Measurements from ENCODE around the gene MICAL3.
A peak's percentile ranks its signal among the peaks of the same experiment; 100 is the strongest.

MICAL3 gene

DNA sequence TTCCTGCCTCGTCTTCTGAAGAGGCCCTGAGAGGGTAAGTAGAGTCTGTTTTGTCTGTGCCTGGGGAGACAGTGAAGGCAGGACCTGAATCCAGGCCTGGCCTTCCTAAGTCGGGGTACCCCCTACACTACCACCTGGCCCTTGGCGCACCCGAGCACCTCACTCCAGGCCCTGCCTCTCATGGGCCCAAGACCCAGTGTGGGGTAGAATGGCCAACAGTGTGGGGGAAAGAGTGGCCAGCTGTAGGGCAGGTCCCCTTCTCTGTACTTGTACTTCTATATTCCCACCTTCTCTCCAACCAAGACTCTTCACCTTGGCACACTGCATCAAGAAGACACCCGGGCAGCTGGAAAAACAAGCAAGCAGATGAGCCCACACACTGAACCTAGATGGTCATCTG, 227.7 kb downstream of the MICAL3 start:
- no peak overlapping the region for H3K4me3 ChIP-seq (ENCODE audit: low read length)
- H2BK15ac ChIP-seq (replicated peaks; ENCODE audit: low read depth): no peak overlapping the region
- no peak overlapping the region for H2BK120ac ChIP-seq (ENCODE audit: low read depth, low read length)
- H3K79me1 ChIP-seq (ENCODE audit: low read length): no peaks in the 10 kb centered on the region
- H3K18ac ChIP-seq (ENCODE audit: low read length): no peak overlapping the region
- H2BK5ac ChIP-seq (ENCODE audit: low read length): no peak overlapping the region
- no peak overlapping the region for H4K5ac ChIP-seq (ENCODE audit: low read length)
- H3K56ac ChIP-seq (ENCODE audit: low read length): no peak overlapping the region
- no CpG with 5 or more reads among the region's 5 CpGs for WGBS (ENCODE audit: extremely low coverage, insufficient coverage, low lambda C conversion rate)
- no peak overlapping the region for H4K8ac ChIP-seq (ENCODE audit: low read depth, low read length)
- H2AK5ac ChIP-seq (ENCODE audit: low read length): no peak overlapping the region
- no peak overlapping the region for H3K23ac ChIP-seq (ENCODE audit: low read length)
- no peak overlapping the region for H3K4me2 ChIP-seq (ENCODE audit: low read length)
- no peaks in the 10 kb centered on the region for H3K27me3 ChIP-seq (ENCODE audit: insufficient read depth, low read length, poor library complexity)
- no peak overlapping the region for H3K27ac ChIP-seq (ENCODE audit: low read depth, low read length)
- no peaks in the 10 kb centered on the region for H3K4me1 ChIP-seq (ENCODE audit: control insufficient read depth, low read depth, low read length)
- no peak overlapping the region for H3K4ac ChIP-seq (ENCODE audit: low read depth, low read length)
- no peak for DNase-seq
- H3K9ac ChIP-seq (ENCODE audit: low read length): no peak overlapping the region
- no peaks in the 10 kb centered on the region for H3K36me3 ChIP-seq (ENCODE audit: control insufficient read depth, insufficient read depth, low read length)
- no peaks in the 10 kb centered on the region for H3K79me2 ChIP-seq (ENCODE audit: control insufficient read depth, insufficient read depth, low read length)

DNA sequence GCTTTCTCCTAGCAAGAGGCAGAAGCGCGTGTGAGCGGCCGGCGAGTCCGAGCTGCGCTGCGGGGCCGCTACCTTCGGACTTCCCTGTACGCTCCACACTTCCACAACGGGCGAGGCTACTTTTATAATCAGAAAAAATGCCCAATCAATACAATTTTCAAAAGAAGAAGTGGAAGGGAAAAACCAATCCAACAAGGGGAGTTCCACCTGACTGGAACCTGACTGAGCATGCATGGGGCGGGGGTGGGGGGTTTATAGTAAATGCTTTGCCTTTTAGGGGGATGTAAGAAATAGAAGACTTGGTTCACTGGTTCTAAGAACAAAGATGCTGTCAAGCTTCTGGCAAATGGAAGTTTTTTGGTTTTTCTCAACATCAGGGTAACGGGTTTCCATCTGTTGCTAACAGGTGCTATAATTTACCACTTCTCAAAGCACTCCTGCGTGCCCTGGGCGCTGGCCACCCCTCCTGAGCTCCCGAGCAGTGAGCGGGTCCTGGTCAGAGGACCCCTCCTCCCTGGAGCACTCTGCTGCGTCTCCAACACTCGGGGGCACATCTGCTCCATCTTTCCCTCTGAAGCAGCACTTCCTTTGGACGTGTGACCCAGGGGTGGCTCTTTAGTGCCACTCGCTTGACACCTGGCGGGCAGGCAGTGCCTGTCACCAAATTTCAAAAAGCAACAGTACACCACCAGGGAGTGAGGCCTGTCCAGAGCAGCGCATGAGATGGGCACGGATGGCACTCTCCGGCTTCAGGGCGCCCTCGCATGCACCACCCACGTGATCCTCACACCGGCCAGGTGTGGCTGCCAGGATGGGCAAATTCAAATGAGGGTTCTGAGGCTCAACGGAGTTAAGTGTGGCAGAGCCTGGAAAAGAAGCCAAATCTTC, 228.5 kb downstream of the MICAL3 start:
- Histone ChIP-seq H3K27ac (ENCODE audit: low read depth, low read length) (no peak overlapping the region), H3K4ac (ENCODE audit: low read depth, low read length) (no peak overlapping the region), H3K23ac (ENCODE audit: low read length) (no peak overlapping the region)

DNA sequence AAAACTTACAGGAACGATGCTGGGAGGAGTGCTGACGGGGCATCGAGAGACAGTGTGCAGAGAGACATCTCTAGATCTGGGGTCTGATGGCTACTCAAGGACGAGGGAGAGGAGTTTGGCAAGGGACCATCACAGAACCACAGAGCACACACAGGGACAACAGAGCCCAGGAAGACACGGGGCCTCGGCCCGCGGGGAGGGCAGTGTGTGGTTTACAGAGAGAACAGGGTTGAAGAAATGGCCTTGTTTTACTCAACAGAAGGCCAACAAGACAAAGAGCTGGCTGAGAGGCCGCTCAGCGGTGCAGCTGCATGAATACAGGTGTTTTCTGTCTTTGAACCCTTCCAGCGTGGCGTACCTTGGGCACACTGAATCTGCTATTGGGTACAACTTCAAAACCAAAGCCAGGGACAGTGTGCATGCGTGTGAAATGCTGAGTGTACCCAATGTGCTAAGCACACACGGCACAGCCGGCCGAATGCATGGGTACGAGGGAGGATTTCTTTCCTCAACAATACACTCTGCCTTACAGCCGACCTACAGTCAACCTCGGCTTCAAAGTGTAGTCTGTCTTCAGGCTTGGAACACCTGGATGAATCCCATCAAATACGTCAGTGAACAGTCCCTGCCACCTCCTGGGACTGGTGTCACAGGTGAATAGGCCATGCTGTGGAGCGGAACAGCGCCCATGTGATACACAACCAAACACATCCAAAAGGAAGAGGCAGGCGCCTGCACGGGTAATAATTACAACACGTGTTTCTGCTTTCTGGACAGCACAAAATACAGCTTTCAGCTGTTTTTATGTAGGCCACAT, 229.4 kb downstream of the MICAL3 start:
- Histone ChIP-seq H2BK5ac (ENCODE audit: low read length) (no peak overlapping the region), H4K5ac (ENCODE audit: low read length) (no peak overlapping the region), H3K79me1 (ENCODE audit: low read length) (no peaks in the 10 kb centered on the region), H2BK15ac (replicated peaks; ENCODE audit: low read depth) (no peak overlapping the region), H3K36me3 (ENCODE audit: control insufficient read depth, insufficient read depth, low read length) (no peaks in the 10 kb centered on the region), H3K18ac (ENCODE audit: low read length) (no peak overlapping the region), H4K8ac (ENCODE audit: low read depth, low read length) (no peak overlapping the region), H2BK120ac (ENCODE audit: low read depth, low read length) (no peak overlapping the region), H3K27ac (ENCODE audit: low read depth, low read length) (no peak overlapping the region), H3K56ac (ENCODE audit: low read length) (no peak overlapping the region), H3K79me2 (ENCODE audit: control insufficient read depth, insufficient read depth, low read length) (no peaks in the 10 kb centered on the region), H3K4me2 (ENCODE audit: low read length) (no peak overlapping the region), H3K4ac (ENCODE audit: low read depth, low read length) (no peak overlapping the region), H2AK5ac (ENCODE audit: low read length) (no peak overlapping the region), H3K27me3 (ENCODE audit: insufficient read depth, low read length, poor library complexity) (no peaks in the 10 kb centered on the region), H3K4me3 (ENCODE audit: low read length) (no peak overlapping the region), H3K9ac (ENCODE audit: low read length) (no peak overlapping the region), H3K4me1 (ENCODE audit: control insufficient read depth, low read depth, low read length) (no peaks in the 10 kb centered on the region), H3K23ac (ENCODE audit: low read length) (no peak overlapping the region)
- DNase-seq: no peak
- no CpG with 5 or more reads among the region's 25 CpGs for WGBS (ENCODE audit: extremely low coverage, insufficient coverage, low lambda C conversion rate)

More for the DNA sequence above, 228.5 kb downstream of the MICAL3 start:
- no peak overlapping the region for H3K4me3 ChIP-seq (ENCODE audit: low read length)
- H3K4me1 ChIP-seq (ENCODE audit: control insufficient read depth, low read depth, low read length): no peaks in the 10 kb centered on the region
- no peak overlapping the region for H4K5ac ChIP-seq (ENCODE audit: low read length)
- no peak overlapping the region for H2AK5ac ChIP-seq (ENCODE audit: low read length)
- no peak overlapping the region for H4K8ac ChIP-seq (ENCODE audit: low read depth, low read length)
- no CpG with 5 or more reads among the region's 32 CpGs for WGBS (ENCODE audit: extremely low coverage, insufficient coverage, low lambda C conversion rate)
- no peak for DNase-seq
- H2BK5ac ChIP-seq (ENCODE audit: low read length): no peak overlapping the region
- no peak overlapping the region for H2BK15ac ChIP-seq (replicated peaks; ENCODE audit: low read depth)
- no peaks in the 10 kb centered on the region for H3K79me1 ChIP-seq (ENCODE audit: low read length)
- no peaks in the 10 kb centered on the region for H3K27me3 ChIP-seq (ENCODE audit: insufficient read depth, low read length, poor library complexity)
- H3K9ac ChIP-seq (ENCODE audit: low read length): no peak overlapping the region
- H2BK120ac ChIP-seq (ENCODE audit: low read depth, low read length): no peak overlapping the region
- no peaks in the 10 kb centered on the region for H3K36me3 ChIP-seq (ENCODE audit: control insufficient read depth, insufficient read depth, low read length)
- H3K56ac ChIP-seq (ENCODE audit: low read length): no peak overlapping the region
- no peak overlapping the region for H3K18ac ChIP-seq (ENCODE audit: low read length)
- H3K4me2 ChIP-seq (ENCODE audit: low read length): no peak overlapping the region
- H3K79me2 ChIP-seq (ENCODE audit: control insufficient read depth, insufficient read depth, low read length): no peaks in the 10 kb centered on the region

DNA sequence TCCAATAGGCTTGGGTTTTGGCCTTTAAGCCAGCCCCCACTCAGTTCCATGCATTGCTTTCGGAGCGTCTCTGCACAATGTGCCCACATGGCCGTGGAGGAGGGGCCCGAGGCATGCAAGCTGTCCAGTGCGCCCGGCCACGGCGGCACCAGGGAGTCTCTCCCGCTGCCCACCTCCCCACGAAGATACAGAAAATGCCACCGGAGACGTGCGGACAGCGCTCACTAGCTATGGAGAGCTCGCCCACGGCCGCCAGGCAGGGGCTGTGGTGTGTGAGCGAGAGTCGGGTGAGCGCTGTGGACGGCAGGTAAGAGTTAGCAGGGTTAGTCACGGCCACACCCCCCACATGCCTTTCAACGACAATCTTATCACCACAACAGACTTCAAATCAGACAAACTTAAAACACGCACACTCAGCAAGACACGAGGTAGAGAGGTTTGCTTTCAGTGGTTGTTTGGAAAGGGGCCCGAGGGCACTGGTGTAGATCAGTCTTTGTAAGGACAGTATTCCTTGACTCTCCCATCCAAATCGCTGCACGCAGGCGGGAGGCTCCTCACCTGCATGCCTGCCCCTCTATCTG, 231.4 kb downstream of the MICAL3 start:
- H3K27ac ChIP-seq (ENCODE audit: low read depth, low read length): no peak overlapping the region
- H3K56ac ChIP-seq (ENCODE audit: low read length): no peak overlapping the region
- H4K5ac ChIP-seq (ENCODE audit: low read length): no peak overlapping the region
- H3K23ac ChIP-seq (ENCODE audit: low read length): no peak overlapping the region
- H3K4me3 ChIP-seq (ENCODE audit: low read length): no peak overlapping the region
- no peaks in the 10 kb centered on the region for H3K36me3 ChIP-seq (ENCODE audit: control insufficient read depth, insufficient read depth, low read length)
- H3K18ac ChIP-seq (ENCODE audit: low read length): no peak overlapping the region
- H2BK120ac ChIP-seq (ENCODE audit: low read depth, low read length): no peak overlapping the region
- no peaks in the 10 kb centered on the region for H3K79me1 ChIP-seq (ENCODE audit: low read length)
- no CpG with 5 or more reads among the region's 29 CpGs for WGBS (ENCODE audit: extremely low coverage, insufficient coverage, low lambda C conversion rate)
- no peaks in the 10 kb centered on the region for H3K4me1 ChIP-seq (ENCODE audit: control insufficient read depth, low read depth, low read length)
- H3K79me2 ChIP-seq (ENCODE audit: control insufficient read depth, insufficient read depth, low read length): no peaks in the 10 kb centered on the region
- no peak overlapping the region for H3K4me2 ChIP-seq (ENCODE audit: low read length)
- no peaks in the 10 kb centered on the region for H3K27me3 ChIP-seq (ENCODE audit: insufficient read depth, low read length, poor library complexity)
- H2BK5ac ChIP-seq (ENCODE audit: low read length): no peak overlapping the region
- H3K9ac ChIP-seq (ENCODE audit: low read length): no peak overlapping the region
- no peak overlapping the region for H3K4ac ChIP-seq (ENCODE audit: low read depth, low read length)
- H2AK5ac ChIP-seq (ENCODE audit: low read length): no peak overlapping the region
- H2BK15ac ChIP-seq (replicated peaks; ENCODE audit: low read depth): no peak overlapping the region
- no peak for DNase-seq
- no peak overlapping the region for H4K8ac ChIP-seq (ENCODE audit: low read depth, low read length)

DNA sequence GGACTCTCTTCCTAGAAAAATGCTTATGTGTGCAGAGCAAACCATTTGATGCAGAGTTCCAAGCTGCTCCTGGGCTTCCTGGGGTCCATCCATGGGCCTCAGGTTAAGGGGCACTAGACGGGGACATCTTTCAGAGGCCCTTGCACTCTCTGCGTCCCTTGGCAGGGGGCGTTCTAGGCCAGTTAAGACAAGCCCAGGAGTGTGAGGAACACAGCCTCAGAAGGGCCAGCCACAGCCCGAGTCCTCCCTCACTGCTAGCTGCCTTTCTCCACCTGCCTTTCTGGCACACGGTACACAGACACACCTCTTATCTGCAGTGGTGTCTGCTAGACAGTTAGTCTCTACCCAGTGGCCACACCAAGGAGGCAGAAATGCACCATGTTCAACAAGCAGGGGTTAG, 232.1 kb downstream of the MICAL3 start:
- Histone ChIP-seq H2BK120ac (ENCODE audit: low read depth, low read length) (no peak overlapping the region), H3K18ac (ENCODE audit: low read length) (no peak overlapping the region), H3K79me1 (ENCODE audit: low read length) (no peaks in the 10 kb centered on the region), H3K23ac (ENCODE audit: low read length) (no peak overlapping the region), H3K4me3 (ENCODE audit: low read length) (no peak overlapping the region), H3K4me1 (ENCODE audit: control insufficient read depth, low read depth, low read length) (no peaks in the 10 kb centered on the region), H3K4me2 (ENCODE audit: low read length) (no peak overlapping the region), H4K5ac (ENCODE audit: low read length) (no peak overlapping the region), H3K4ac (ENCODE audit: low read depth, low read length) (no peak overlapping the region), H2AK5ac (ENCODE audit: low read length) (no peak overlapping the region), H3K27me3 (ENCODE audit: insufficient read depth, low read length, poor library complexity) (no peaks in the 10 kb centered on the region), H4K8ac (ENCODE audit: low read depth, low read length) (no peak overlapping the region), H2BK15ac (replicated peaks; ENCODE audit: low read depth) (no peak overlapping the region), H3K79me2 (ENCODE audit: control insufficient read depth, insufficient read depth, low read length) (no peaks in the 10 kb centered on the region), H3K9ac (ENCODE audit: low read length) (no peak overlapping the region), H3K56ac (ENCODE audit: low read length) (no peak overlapping the region), H3K36me3 (ENCODE audit: control insufficient read depth, insufficient read depth, low read length) (no peaks in the 10 kb centered on the region), H3K27ac (ENCODE audit: low read depth, low read length) (no peak overlapping the region), H2BK5ac (ENCODE audit: low read length) (no peak overlapping the region)
- no CpG with 5 or more reads among the region's 5 CpGs for WGBS (ENCODE audit: extremely low coverage, insufficient coverage, low lambda C conversion rate)
- peak; percentile 59 for DNase-seq

Data from mesendoderm (in vitro differentiated cells).